ENCODE data around the gene TMEM181.

DNA sequence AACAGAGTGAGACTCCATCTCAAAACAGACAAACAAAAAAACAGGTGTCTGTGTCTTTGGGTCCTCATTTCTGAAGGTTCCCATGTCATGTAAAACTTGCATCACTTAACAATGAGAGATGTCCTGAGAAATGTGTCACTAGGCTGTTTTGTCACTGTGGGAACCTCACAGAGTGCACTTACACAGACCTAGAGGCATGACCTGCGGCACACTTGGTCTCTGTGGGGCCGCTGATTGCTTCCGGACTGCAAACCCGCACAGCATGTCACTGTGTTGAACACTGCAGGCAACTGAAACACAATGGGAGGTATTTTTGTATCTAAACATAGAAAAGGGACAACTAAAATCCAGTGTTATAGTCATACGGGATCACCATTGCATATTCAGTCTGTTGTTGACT, 42.3 kb upstream of the TMEM181 start:
- no peak for TF ChIP-seq POLR2A (IDR thresholded peaks at IDR 0.05)
- TF ChIP-seq, protein P1, sequence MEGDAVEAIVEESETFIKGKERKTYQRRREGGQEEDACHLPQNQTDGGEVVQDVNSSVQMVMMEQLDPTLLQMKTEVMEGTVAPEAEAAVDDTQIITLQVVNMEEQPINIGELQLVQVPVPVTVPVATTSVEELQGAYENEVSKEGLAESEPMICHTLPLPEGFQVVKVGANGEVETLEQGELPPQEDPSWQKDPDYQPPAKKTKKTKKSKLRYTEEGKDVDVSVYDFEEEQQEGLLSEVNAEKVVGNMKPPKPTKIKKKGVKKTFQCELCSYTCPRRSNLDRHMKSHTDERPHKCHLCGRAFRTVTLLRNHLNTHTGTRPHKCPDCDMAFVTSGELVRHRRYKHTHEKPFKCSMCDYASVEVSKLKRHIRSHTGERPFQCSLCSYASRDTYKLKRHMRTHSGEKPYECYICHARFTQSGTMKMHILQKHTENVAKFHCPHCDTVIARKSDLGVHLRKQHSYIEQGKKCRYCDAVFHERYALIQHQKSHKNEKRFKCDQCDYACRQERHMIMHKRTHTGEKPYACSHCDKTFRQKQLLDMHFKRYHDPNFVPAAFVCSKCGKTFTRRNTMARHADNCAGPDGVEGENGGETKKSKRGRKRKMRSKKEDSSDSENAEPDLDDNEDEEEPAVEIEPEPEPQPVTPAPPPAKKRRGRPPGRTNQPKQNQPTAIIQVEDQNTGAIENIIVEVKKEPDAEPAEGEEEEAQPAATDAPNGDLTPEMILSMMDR (IDR thresholded peaks at IDR 0.05) = no peak
